ACHN (cell line): ENCODE measurements around the gene YBX1.
"Not testable (repeated sequence)": the region's sequence is repeated elsewhere in the genome, so short reads cannot be mapped to it uniquely, and the experiment has no call there.

Source experiments
- DNase-seq: peaks from one replicate; pipeline ENCODE4 v3.0.0-alpha.2; 2015
- in situ Hi-C: cut with HindIII; loops from 2 replicates; pipeline ENCODE4 v1.10.0; 2017; ENCODE audit warnings: low sequenced_read_pairs, low pct_ligation_motif_present, low pct_unique_long_range_greater_than_20kb

Gene YBX1

DNA sequence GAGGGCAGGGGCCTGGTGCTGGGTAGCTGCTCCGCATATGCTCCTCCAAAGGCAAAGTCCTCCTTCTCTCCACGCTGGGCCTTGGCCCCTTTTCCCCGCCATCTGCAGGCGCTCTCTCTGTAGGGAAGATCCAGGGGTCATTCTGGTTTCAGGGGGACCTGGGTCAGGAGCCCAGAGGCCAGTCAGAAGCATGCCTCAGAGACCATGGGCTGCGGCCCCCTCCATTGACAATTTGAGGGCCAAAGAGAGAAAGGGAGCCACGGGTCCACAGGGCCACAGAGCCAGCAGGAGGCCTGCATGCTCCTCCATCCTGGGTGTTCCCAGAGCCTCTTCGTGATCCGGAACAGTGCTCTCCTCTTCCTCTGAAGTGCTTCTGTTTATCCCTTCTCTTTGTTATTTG, 59.9 kb downstream of the YBX1 start:
- in situ Hi-C loops = no loop called here
- DNase-seq = no peak

DNA sequence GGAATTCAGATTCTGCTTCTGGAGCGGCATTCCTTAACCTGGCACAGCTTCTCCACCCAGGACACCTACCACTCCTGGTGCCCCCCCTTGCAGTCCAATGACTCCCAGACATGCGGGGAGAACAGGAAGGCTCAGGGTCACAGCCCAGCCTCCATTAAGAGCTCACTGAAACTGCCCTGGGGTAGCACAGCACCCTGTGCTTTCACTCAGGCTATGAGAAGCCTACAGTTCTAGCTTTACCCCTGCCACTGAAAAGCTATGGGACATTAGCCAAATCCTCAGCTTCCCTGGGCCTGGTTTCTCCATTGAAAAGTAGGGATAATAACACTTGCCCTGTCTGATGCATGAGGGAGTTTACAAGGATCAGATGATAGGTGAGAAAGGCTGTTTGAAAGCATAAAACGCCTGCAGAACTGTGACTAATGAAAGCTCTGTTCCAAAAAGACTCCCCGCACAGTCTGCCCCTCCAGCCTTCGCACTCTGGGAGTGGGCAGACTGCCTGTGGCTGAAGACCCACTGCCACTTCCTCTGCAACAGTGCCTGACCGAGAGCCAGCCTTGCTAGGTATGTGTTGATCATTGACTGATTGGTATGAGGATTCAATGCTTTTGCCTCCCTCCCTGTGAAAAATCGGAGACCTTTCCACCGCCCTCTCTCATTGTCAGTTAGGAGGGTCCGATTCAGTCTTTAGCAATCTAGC, 60.5 kb downstream of the YBX1 start:
- DNase-seq = no peak
- in situ Hi-C loops = no loop called here

DNA sequence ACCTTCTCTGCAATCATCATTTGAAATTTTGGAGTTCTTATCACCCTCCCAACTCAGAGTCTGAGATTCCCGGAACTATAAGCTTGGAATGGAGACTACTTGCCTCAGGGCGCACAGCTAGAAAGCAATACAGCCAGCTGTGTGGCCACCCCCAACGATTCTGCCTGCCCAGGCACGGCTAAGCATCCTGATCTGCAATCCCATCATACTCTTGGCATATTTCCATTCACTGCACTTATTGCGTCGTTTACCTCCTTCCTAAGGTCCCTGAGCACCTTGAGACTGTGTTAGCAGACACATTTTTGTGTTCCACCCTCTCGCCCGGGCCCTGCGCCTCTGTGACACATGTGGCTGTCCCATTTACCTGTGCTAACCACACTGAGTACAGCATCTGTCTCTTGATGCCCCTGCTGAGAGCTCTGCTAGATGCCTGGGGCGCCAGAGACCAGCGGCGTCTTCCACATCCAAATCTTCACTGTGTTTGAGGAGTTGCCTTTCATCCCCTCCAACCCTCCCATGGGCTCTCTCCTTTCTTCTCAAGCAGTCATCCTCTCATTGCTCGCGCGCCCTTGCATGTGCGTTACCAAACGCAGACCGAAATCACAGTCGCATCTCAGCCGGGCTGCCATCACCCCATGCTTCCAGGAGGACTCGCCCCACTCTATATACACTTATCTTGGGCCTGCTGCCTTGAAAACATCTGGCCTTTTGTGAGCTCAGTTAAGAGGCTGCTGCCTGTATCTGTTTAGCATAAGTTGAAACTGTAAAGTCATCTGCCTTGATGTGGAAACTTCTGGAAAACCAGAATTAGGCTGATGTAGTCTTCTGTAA, 61.3 kb downstream of the YBX1 start:
- in situ Hi-C loops = no loop called here
- DNase-seq = no peak

DNA sequence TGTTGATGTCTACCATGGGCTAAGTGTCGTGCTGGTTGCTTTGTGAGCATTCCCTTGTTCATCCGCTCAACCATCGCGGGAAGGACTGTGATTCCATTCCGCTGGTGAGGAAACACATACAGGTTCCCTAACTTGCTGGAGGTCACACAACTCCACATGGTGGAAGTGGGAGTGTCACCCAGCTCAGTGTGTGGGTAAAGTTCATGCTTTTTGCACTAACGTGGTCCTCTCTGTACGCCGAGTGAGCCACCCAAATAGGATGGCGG, 61.9 kb downstream of the YBX1 start:
- DNase-seq = no peak
- in situ Hi-C loops = no loop called here

DNA sequence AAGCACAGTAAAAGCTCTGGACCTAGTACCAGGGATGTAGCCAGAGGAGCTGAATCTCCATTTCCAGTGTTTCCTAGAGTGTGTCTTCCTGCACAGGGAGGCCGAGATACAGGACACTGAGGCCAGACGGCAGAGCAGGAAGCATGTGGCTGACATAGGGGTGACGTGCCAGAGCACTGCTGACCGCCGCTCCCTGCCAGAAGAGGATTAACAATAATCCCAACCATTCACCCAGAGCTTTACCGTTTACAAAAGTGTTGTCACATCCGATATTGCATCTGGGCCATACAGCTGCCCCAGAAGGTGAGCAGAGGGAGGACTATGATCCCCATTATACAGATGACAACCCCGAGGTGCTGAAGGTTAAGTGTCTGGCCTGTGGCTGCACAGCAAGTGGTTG, 63.6 kb downstream of the YBX1 start:
- in situ Hi-C loops = no loop called here
- DNase-seq = no peak

DNA sequence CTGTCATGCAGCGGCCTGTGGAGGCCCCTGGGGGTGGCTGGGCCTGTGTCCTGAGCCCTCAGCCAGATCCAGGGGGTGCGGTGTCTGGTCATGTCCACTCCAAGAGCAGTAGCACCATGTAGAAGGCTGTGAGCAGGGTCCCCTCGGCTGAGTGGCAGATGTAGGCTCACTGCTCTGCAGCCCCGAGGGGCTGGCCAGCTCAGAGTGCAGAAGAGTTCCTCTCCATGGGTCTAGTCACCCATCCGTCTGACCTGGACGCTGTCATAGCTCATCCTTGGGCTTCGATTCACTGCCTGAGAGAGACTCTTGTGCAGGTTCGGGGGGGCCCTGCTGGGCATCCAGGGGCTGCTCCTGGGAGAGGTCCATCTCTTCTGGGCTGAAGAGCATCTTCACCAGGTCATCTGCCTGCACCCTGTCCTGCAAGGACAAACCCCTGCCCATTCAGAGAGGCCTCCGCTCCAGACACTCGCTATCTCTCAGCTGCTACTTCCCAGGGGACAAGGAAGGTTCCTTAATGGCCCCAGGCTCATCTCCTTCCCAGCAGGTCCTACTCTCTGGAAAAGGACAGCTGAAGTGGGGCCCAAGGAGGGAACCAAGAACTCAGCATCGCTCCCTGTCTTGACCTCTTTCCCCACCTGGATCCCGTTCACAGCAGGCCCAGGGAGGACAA, 64.4 kb downstream of the YBX1 start:
- DNase-seq = no peak
- in situ Hi-C loops = no loop called here

DNA sequence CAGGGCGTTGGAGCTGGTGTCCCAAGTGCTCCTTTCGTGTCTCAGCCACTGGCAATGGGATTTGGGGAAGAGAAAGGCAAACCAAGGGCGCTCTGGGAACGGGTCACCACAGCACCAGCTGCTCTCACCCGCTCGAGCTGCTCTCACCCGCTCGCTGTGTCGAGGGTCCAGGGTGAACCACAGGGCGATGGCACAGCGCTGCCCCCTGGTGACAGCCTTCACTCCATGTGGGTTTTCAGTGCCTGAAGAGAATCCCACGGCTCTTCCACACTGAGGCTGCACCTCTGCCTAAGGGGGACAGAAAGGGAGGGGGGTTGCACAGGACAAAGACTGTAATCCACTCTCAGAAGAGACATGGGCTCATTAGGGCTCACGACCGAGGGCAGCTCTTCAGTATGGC, 64.9 kb downstream of the YBX1 start:
- in situ Hi-C loops = no loop called here
- peak; percentile 25 for DNase-seq

DNA sequence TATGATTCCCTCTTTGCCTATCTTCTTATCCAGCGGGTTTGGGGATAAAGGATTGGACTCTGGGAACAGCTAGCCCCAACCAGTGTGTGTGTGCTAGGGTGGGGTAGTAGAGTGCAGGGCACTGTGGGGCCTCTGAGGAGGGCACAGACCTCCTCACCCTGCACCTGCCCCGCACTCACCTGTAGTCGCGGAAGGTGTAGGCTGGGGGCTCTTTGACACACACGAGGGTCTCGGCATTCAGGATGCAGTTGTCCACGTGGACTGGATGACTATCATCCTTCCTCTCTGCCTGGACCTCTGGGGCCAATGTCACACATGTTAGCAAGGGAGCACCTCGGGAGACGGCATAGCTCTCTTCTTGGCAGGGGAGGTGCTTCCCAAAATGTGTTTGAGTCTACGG, 65.8 kb downstream of the YBX1 start:
- in situ Hi-C loops = no loop called here
- no peak for DNase-seq

DNA sequence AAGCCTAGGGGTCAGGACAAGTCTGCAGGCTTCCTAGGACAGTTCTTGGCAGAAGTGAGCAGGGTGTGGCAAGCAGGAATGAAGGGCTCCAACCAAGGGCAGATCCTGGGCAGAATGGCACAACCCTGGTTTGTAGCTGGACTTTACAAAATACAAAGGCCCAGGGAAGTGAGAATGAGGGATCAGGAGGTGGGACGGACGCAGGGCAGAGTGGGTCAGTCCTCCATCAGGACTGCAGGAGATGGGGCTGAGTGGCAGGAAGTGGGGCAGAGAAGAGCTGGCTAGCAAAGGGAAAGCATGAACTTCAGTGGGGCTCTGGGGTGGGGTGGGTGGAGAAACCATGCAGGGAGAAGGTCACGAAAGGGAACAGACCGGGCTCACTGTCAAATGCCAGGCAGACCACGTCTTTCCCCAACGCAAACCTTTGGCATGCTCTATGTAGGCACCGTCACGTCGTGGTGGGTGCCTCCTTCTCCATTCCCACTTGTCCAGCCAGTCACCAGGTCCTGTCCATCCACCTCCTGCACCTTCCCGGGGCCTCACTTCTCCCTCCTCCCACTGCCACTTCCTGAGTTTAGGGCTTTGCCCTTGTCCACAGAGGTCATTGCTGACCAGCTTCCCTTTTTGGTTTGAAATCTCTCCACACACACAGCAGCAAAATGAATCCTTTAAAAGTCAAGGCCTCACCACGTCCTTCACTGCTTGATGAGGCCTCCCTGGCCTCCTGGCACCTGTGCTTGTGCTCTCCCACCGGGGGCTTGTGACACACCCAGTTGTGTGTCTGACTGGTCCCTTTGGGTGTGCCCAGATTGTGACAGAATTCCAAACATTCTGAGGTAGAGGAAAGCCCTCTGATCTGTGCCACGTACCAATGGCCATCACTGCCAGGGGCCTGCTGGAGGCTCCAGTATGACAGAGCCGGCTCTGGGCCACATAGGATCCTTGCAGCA, 66.5 kb downstream of the YBX1 start:
- no peak for DNase-seq
- in situ Hi-C loops = no loop called here

DNA sequence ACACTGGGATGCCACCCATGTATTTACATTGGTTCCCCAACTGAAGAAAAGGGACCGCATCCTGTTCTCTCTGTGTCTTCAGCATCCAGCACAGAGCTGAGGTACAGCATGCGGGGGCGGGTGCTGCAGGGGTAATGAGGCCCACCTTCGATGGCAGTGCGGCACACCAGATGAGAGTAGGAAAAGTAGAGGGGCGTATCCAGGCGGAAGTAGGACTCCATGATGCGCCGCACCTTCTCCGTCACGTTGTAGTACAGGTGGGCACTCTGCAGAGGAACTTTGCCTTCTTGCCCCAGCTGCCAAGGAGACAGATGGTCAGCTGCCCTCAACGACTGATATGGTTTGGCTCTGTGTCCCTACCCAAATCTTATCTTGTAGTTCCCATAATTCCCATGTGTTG, 67.8 kb downstream of the YBX1 start:
- DNase-seq = no peak
- in situ Hi-C loops = no loop called here

DNA sequence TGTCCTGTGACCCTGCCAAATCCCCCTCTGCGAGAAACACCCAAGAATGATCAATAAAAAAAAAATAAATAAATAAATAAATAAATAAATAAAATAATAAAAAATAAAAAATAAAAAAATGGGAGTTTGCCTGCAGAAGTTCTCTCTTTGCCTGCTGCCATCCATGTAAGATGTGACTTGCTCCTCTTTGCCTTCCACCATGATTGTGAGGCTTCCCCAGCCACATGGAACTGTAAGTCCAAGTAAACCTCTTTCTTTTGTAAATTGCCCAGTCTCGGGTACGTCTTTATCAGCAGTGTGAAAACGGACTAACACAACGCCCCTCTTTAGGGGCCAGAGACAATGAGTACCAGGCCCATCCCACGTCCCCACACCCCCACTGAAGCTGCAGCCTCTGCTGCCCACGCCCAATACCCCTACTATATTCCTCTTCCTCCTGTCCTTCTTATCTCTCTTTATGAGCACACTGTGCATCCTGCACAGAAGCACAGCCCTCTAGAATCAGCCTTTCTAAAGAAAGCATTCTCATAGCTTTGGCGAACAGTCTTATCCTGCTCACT, 69.4 kb downstream of the YBX1 start:
- in situ Hi-C loops = not testable (repeated sequence)

DNA sequence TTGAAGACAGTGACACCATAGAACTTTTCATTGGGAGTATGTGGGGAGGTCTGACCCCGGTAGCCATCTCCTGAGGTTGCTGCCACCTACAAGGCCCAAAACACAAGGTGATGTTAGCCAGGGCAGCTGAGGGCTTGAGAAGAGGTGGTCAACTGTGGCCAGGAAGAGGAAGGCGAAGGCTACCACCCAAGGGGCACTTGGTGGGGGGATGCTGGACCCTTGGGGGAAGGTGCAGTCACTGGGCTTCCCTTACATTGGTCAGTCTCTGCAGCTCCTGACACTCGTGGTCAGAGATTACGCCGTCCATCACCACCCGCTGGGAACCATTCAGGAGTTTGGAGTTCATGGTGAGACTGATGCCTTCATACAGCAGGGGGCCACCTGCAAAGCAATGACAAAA, 70.1 kb downstream of the YBX1 start:
- no peak for DNase-seq
- in situ Hi-C loops = no loop called here

More for the DNA sequence above, 69.4 kb downstream of the YBX1 start:
- not testable (repeated sequence) for DNase-seq

DNA sequence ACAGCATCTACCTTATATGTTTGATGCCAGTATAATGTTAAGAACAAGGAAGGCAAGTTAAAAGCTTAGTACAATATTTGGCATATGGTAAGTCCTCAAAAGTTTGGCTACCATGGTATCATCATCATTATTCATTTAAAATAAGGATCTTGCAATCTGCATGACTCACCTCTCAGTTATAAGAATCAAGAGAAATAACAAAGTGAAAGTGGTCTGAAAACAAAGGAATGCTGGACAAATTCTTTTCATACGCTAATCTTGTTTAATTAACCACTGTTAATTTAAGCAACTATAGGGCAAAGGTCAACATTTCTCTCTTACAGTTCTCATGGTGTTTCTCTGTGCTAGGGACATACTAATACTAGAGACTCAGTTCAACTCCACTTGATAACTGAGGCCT, 70.9 kb downstream of the YBX1 start:
- in situ Hi-C loops = no loop called here
- DNase-seq = no peak
